Transverse colon (tissue), 4 donors: Measurements from ENCODE around the gene EPN2. TPM values are rescaled to one million over a fixed set of nuclear protein-coding genes. Genes with fewer than 3 reads are reported as not detected.
"Not testable (repeated sequence)": the region's sequence is repeated elsewhere in the genome, so short reads cannot be mapped to it uniquely, and the experiment has no call there.

ENCODE experiments used
- DNase-seq: peaks from one replicate; pipeline ENCODE4 v3.0.0-alpha.2; 2019
- H3K27ac ChIP-seq, 4 donors: fragments of 200-600 bp; sonication (generic); 2 replicates each; pipeline ENCODE4 v1.5.1; 2016 to 2018; ENCODE audit warnings: inconsistent platforms in 4 of 4
- H3K27me3 ChIP-seq: fragments of 200-600 bp; sonication (generic); 2 replicates; pipeline ENCODE4 v1.5.1; 2017; ENCODE audit warnings: inconsistent platforms
- H3K36me3 ChIP-seq, 4 donors: fragments of 200-600 bp; sonication (generic); 2 replicates each; pipeline ENCODE4 v1.5.1; 2017 to 2019; ENCODE audit warnings: inconsistent platforms in 4 of 4
- H3K4me1 ChIP-seq, 4 donors: fragments of 200-600 bp; sonication (generic); 2 replicates each; pipeline ENCODE4 v1.5.1; 2017 to 2020; ENCODE audit warnings: inconsistent platforms in 4 of 4
- H3K4me3 ChIP-seq, 4 donors: fragments of 200-600 bp; sonication (generic); 1 replicate in 1 of 4; 2 replicates in 3 of 4; pipeline versions ENCODE4 v1.5.1 to v1.6.1; 2017 to 2019; ENCODE audit warnings: inconsistent platforms in 4 of 4
- H3K9me3 ChIP-seq, 2 donors: fragments of 200-600 bp; sonication (generic); 2 replicates each; pipeline ENCODE4 v1.5.1; 2017 to 2019; ENCODE audit warnings: inconsistent platforms in 2 of 2
- CTCF ChIP-seq, 5 experiments: fragments of 200-600 bp in 3 of 5; fragments of 450-650 bp in 2 of 5; sonication (generic) in 3 of 5; IDR thresholded peaks; 1 replicate in 2 of 5; 2 replicates in 3 of 5; pipeline ENCODE4 v1.5.1; 2016 to 2017; ENCODE audit warnings: antibody characterized with exemption in 5 of 5, inconsistent platforms in 3 of 5, mild to moderate bottlenecking in 2 of 5, moderate library complexity in 1 of 5
- EP300 ChIP-seq: sonication (generic); formaldehyde crosslinking; IDR thresholded peaks from one replicate; pipeline ENCODE4 v1.6.1; 2017; ENCODE audit warnings: antibody characterized with exemption, low read depth
- POLR2A ChIP-seq: fragments of 450-650 bp; IDR thresholded peaks from one replicate; pipeline ENCODE4 v1.6.1; 2016; ENCODE audit warnings: antibody characterized with exemption, mild to moderate bottlenecking, moderate library complexity
- POLR2AphosphoS5 ChIP-seq, 3 donors: sonication (generic); formaldehyde crosslinking; IDR thresholded peaks; one replicate each; pipeline ENCODE4 v1.6.1; 2016; ENCODE audit warnings: antibody characterized with exemption in 3 of 3
- WGBS, 2 donors: methylation state at CpG; one replicate each; pipeline ENCODE4 v1.1.5; 2018; ENCODE audit warnings: low coverage in 1 of 2; 5-methylcytosine and 5-hydroxymethylcytosine counted together
- in situ Hi-C, 4 donors: fragments of 200-750 bp; cut with MboI; loops; one replicate each; pipeline versions ENCODE4 v1.15.0 to v1.15.1; 2017; ENCODE audit warnings: low sequenced_read_pairs in 3 of 4, low pct_ligation_motif_present in 1 of 4, low pct_unique_long_range_greater_than_20kb in 1 of 4
- intact Hi-C: fragments of 100-400 bp; cut with DNase I; formaldehyde crosslinking; loops from one replicate; pipeline ENCODE4 v1.15.1; 2023; ENCODE audit warnings: low total_unique reads
- total RNA-seq, 4 donors: library from RNA; depleted of rRNA; stranded (reverse); fragments of >200 nt; gene quantifications; one replicate each; pipeline ENCODE4 v1.1.0, GENCODE V29; 2016

Gene EPN2
- total RNA-seq, 4 donors from 2014 or later = 30.4 to 98.7 (median 65.5) TPM

- intact Hi-C loops (no loop called here), in situ Hi-C loops (no loop called here)
- TF ChIP-seq POLR2A (no peak), POLR2AphosphoS5 (IDR thresholded peaks at IDR 0.05) (no peak), CTCF (IDR thresholded peaks at IDR 0.05) (no peak), EP300 (no peak)
- H3K4me3 ChIP-seq = no peak overlapping the region
- no peaks in the 10 kb centered on the region for H3K36me3 ChIP-seq
- no peaks in the 10 kb centered on the region for H3K9me3 ChIP-seq
- H3K4me1 ChIP-seq = peaks cover 9 to 38% (median 18%) of the 10 kb centered on the region in 4 donors
- no peak overlapping the region for H3K27ac ChIP-seq
- 87 to 90% methylated on average over 4 to 9 of the region's 9 CpGs for WGBS, 2 donors
- DNase-seq = no peak
- no peaks in the 10 kb centered on the region for H3K27me3 ChIP-seq
These were observed 111.6 kb downstream of the EPN2 start for GRCh38 chr17:19348806-19349205.

GRCh38 chr17:19353401-19353800 is 116.2 kb downstream of the EPN2 start:
- intact Hi-C loops, H3K9me3 ChIP-seq, DNase-seq, H3K27me3 ChIP-seq, H3K4me3 ChIP-seq, H3K27ac ChIP-seq, H3K36me3 ChIP-seq, H3K4me1 ChIP-seq: not testable (repeated sequence)
- WGBS, 2 donors = 81 to 90% methylated on average over 8 to 11 of the region's 11 CpGs
- in situ Hi-C loops = loop anchor here in 3 of 4 donors (25.0 kb wide), 2 partner anchors 284 to 409 kb away; partner anchors contain the start of gene ALDH3A2 (in 1 of the 3)

- Histone ChIP-seq H3K27ac (no peak overlapping the region), H3K9me3 (no peaks in the 10 kb centered on the region), H3K4me1 (no peaks in the 10 kb centered on the region), H3K4me3 (no peak overlapping the region), H3K36me3 (no peaks in the 10 kb centered on the region), H3K27me3 (no peaks in the 10 kb centered on the region)
- in situ Hi-C loops (loop anchor here in 3 of 4 donors (25.0 kb wide), 2 partner anchors 283 to 408 kb away; partner anchors contain the start of gene ALDH3A2 (in 1 of the 3)), intact Hi-C loops (no loop called here)
- no peak for TF ChIP-seq POLR2AphosphoS5 (IDR thresholded peaks at IDR 0.05)
- no peak for TF ChIP-seq EP300
- no peak for TF ChIP-seq POLR2A
- no peak for TF ChIP-seq CTCF (IDR thresholded peaks at IDR 0.05)
- no peak for DNase-seq
- 80 to 85% methylated on average over 6 of the region's 6 CpGs for WGBS, 2 donors
These were observed 117.6 kb downstream of the EPN2 start for GRCh38 chr17:19354748-19355147.

- no peak overlapping the region for H3K27ac ChIP-seq
- WGBS, 2 donors = 82 to 83% methylated on average over 2 to 7 of the region's 7 CpGs
- H3K4me3 ChIP-seq = no peak overlapping the region
- no peaks in the 10 kb centered on the region for H3K27me3 ChIP-seq
- in situ Hi-C loops (loop anchor here in 3 of 4 donors (25.0 kb wide), 2 partner anchors 280 to 405 kb away; partner anchors contain the start of gene ALDH3A2 (in 1 of the 3)), intact Hi-C loops (no loop called here)
- no peaks in the 10 kb centered on the region for H3K36me3 ChIP-seq
- TF ChIP-seq CTCF (IDR thresholded peaks at IDR 0.05) = no peak
- TF ChIP-seq EP300 = no peak
- no peak for TF ChIP-seq POLR2A
- TF ChIP-seq POLR2AphosphoS5 (IDR thresholded peaks at IDR 0.05) = no peak
- DNase-seq = no peak
- H3K9me3 ChIP-seq = no peaks in the 10 kb centered on the region
- peaks cover 8 to 9% (median 8%) of the 10 kb centered on the region in 4 donors for H3K4me1 ChIP-seq
These were observed 120.2 kb downstream of the EPN2 start for GRCh38 chr17:19357351-19357750.

GRCh38 chr17:19357761-19358160 is 120.6 kb downstream of the EPN2 start:
- WGBS, 2 donors = 86% methylated on average over 7 of the region's 7 CpGs; no CpG with 5 or more reads in 1 of the 2 donors
- Histone ChIP-seq H3K36me3 (no peaks in the 10 kb centered on the region), H3K27ac (no peak overlapping the region), H3K4me1 (peaks cover 8 to 9% (median 8%) of the 10 kb centered on the region in 4 donors), H3K4me3 (no peak overlapping the region), H3K27me3 (no peaks in the 10 kb centered on the region), H3K9me3 (no peaks in the 10 kb centered on the region)
- TF ChIP-seq CTCF (IDR thresholded peaks at IDR 0.05) = no peak
- no peak for TF ChIP-seq EP300
- no peak for DNase-seq
- in situ Hi-C loops (loop anchor here in 3 of 4 donors (25.0 kb wide), 2 partner anchors 280 to 405 kb away; partner anchors contain the start of gene ALDH3A2 (in 1 of the 3)), intact Hi-C loops (no loop called here)
